ENCODE data around the gene TENM4.
"Not testable (repeated sequence)": the region's sequence is repeated elsewhere in the genome, so short reads cannot be mapped to it uniquely, and the experiment has no call there.

TENM4 gene

DNA sequence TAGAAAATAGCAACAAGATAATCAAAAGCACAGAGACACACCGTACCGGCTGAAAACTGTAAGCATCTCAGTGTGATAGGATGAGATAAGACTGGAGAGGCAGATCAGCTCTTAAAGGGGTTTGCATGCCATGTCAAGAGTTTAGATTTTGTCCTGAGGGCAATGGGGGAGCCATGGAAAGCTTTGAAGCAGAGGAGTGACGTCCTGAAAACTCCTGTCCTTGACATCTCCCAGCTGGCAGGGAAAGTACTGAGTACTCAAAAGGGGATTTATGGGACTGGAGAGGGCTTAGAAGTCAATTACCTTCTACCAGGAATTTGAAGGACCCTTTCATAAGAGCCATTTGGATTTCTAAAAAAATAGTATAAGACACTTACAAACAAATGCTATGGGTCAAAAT is 445.7 kb downstream of the TENM4 start:
- no peak for DNase-seq

DNA sequence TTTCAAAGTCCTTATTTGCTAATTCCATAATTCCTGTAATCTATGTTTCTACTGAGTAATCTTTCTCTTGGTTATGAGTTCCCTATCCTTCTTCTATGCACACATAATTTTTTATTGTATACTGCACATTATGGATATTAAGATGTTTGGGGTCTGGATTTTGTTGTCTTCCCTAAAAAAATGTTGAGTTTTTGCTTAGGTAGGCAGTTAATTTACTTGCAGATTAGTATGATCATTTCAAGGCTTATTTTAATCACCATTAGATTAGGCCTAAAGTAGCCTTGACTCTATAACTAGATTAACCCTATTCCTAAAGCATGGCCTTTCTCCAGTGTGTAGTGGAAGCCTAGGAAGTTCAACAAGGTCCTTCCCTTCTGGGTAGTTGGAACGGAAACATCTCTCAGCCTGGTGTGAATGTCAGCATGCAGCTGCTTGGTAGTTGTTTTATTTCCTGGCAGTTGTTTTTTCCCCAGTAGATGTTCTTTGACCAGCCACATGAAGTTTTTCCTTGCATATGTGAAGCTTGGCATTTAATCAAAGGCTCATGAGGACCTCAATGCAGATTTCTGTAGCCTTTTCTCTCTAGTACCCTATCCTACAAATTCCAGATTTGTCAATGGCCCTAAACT is 446.9 kb downstream of the TENM4 start:
- no peak for DNase-seq

DNA sequence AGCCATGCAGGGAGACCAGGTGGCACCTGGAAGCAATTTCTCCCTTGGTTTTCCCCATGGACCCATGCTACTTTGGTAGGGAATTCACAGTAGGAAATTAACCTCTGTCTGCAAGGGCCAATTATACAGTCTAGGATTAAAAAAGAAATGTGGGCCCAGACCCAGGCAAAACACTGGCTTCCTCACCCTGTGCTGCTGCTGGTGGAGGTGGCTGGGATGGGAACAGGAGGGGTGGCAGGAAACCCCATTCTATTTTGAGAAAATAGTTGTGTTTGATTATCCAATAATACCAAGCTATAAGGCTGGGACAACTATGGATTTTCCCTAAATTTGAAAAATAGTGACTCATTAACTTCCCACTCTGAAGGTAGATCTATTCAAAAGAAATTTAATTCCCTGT is 449.1 kb downstream of the TENM4 start:
- DNase-seq, result no peak

DNA sequence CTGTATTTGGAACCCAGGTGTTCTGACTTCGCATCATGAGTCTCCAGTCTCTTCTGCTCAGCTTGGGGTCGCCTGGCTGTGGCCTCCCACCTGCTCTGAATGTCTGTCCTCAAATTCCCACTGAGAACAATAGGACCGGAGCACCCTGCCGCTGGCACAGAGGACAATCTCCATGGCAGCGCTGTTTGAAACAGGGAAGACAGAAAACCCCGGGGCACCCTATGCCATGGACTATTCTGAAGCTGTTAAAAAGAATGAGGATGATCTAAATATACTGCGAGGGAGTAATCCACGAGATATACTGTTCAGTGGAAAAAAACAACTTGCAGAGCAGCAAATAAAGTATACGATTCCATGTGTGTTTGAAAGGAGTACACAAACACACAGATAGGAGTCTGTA is 450.6 kb downstream of the TENM4 start:
- peak in 1 of 2 experiments; percentile 7 for DNase-seq

DNA sequence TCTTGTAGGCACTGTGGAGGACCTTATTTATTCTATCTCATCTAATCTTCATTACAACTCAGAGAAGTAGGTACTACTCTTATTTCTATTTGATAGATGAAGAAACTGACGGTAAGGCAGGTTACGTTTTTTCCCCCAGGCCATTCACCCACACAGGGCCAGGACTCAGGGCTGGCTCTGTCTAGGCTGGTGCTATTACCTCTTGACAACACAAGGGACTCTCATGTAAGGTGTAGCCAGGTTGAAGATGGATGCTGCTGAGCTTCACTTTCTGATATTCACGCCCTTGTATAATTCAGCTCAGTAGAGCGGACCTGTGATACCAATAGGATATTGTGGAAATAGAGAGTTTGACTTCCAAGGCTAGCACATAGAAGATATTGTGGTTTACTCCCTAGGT is 453.1 kb downstream of the TENM4 start:
- no peak for DNase-seq

DNA sequence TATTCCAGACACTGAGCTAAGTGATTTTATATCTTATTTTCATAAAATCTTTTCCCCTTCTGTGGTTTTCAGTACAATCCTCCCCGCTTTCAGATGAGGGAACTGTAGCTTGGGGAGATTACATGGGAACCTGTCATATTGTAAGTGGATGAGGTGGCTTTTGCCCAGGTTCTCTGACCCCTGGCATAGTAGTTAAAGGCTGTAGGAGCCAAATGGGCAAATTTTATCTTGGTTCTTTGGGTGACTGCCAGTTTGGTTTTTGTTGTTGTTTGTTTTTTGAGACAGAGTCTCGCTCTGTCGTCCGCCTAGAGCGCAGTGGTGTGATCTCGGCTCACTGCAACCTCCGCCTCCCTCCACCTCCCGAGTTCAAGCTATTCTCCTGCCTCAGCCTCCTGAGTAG is 454.5 kb downstream of the TENM4 start:
- no peak for DNase-seq

DNA sequence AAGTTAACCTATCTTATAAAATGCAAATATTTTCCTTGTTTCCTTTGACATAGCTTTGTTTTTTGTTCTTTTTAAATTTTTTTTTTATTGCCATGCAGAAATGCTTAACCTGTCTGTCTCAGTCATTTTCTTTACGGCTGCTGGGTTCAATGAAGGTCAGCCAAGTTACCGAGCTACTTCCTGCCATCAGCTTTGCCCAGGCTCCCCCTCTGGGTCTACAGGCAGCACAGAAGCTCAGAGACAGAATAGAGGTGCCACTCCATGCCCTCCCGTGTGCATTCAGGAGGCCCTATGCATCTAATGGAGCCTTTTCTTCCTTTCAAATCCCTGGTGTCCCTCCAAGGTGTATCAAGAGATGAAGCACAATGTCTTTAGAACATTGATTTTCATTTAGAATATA is 455.2 kb downstream of the TENM4 start:
- DNase-seq, result no peak

DNA sequence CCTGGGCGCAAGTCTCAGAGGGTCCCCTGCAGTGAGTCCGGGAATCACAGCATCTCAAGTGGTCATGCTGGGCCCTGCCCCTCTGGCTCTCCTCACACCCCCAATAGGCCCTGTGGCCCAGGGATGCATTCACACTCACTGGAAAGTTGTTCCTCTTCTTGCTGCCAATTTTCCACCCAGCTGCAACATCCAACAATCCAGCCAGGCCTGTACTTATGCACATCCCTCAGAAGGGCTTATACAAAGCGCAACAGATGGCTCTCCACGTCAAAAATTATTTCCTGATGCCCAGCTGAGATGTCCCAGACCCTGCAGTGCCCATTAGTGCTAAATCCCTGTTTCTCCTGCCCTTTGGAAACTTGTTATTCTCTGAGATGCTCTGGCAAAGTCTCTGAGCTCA is 458.4 kb downstream of the TENM4 start:
- no peak for DNase-seq

DNA sequence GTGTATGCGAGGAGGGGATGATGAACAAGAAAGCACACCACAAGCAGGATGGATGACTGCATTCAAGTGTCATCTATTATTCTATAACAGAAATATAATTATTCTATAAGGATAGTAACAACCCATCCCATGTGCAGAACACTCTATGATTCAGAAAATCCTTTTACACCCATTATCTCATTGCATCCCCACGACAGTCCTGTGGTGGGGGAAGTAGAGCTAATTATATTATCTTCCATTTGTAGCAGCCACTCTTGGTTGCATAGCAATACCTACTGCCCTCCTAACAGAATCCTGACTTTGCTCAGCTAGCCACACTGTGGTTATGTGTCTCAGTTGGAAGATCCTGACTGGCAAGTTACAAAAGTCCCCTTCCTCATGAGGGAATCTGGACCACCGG is 459.7 kb downstream of the TENM4 start:
- DNase-seq, result no peak

DNA sequence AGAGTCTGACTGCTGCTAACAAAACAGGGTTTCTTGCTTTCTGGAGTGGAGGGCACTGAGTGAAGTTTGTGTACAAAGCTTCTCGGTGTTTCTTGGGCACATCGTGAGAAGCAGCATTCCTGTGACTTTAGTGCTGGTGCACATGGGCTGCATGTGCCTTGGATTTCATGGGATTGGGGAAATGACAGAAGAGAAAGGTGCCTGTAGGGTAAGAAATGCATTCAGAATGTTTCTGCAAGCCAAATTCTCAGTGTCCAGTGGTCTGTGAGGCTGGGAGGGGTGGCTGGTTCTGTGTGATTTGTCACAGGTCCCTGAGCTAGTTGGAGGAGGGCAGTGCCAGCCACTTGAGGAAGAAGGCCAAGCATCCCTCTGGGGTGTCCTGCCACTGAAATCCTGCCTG is 462.0 kb downstream of the TENM4 start:
- DNase-seq, result no peak

DNA sequence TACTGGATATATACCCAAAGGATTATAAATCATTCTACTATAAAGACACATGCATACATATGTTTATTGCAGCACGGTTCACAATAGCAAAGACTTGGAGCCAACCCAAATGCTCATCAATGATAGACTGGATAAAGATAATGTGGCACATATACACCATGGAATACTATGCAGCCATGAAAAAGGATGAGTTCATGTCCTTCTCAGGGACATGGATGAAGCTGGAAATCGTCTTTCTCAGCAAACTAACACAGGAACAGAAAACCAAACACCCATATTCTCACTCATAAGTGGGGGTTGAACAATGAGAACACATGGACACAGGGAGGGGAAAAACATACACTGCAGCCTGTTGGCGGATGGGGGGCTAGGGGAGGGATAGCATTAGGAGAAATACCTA is 463.0 kb downstream of the TENM4 start:
- DNase-seq, result not testable (repeated sequence)

DNA sequence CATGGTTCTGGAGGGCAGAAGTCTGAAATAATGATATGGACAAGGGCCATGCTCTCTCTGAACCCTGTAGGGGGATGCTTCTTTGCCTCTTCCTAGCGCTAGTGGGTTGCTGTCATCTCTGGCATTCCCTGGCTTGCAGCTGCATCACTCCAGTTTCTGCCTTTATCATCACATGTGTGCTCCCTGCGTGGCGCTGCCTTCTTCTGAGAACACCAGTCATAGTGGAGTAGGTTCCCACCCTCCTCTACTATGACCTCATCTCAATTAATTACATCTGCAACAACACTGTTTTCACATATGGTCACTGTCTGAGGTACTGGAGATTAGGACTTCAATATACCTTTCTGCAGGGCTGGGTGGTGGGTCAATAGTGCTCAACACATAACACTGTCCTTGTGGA is 463.8 kb downstream of the TENM4 start:
- DNase-seq, result no peak

DNA sequence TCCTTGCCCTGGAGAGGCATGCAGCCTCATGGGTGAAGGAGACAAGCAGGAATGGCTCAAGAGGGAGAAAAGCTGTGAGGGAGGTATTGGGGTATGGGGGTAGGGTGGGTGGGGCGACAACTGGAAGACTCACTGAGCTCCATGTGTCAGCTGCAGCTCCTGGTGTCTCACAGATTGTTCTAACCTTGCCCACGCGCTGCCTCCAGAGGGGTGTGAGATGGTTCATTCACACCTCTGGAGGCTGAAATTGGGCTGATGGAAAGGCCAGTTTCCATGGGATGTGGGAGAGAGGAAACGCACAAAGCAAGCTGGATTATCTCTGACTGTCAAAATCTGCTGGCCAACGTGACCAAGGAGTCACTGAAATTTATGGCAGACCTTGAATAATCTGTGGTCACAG is 465.7 kb downstream of the TENM4 start:
- DNase-seq, result no peak

DNA sequence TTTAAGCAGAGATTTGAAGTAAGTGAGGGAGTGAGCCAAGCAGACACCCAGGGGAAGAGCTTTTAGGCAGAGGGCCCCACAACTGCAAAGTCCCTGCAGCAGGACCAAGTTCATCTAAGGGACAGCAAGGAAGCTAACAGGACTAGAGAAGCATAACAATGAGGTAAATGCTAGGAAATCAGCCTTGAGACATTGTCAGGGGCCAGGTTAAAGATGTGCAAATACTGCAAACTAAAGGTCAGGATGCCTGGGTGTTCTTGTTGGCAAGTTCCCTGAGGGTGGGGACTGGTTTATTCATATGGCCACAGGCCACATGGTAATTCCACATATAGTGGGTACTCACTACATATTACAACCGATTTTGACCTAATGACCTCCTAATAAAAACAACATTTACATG is 467.0 kb downstream of the TENM4 start:
- no peak for DNase-seq

DNA sequence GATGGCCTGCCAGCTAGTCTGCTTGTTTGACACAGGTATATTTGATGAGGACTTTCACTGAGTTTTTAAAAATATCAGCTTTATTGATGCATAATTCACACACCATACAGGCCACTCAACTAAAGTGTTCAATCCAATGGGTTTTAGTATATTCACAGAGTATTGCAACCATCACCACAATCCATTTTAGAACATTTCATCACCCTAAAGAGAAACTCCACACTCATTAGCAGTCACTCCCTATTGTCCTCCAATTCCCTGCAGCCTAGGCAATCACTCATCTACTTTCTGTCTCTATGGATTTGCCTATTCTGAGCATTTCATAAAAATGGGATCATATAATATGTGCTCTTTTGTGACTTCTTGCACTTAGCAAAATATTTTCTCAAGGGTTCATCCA is 468.2 kb downstream of the TENM4 start:
- no peak for DNase-seq

DNA sequence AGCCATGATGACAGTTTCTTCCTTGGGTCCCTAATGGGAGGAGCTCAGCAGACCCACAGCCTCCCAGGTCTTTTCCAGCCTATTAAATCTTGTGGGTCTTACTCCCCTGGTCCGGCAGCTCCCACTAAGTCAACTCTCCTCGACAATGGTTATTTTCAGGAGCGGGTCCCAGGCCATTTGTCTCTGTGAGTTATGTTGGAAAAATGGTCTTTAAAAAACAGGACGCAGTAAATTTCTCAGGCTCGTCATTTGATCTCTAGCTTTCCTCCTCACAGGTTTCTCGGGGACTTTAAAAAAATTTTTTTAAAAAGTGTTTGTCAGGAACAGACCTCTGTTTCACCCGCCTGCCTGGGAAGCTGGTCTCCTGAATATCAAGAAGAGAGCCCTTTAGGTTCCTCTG is 468.7 kb downstream of the TENM4 start:
- no peak for DNase-seq

DNA sequence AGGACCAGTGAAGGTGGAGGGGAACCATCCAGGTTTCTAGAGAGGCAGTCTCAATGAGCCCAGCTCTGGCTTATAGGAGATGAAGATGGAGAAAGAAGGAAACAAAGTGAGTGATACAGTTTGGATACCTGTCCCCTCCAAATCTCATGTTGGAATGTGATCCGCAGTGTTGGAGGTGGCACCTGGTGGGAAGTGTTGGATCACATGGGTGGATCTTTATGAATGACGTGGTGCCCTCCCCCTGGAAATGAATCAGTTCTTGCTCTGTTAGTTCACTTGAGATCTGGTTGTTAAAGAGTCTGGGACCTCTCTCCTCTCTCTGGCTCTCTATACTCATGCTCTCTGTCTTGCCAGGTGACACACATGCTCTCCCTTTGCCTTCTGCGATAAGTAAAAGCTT is 473.0 kb downstream of the TENM4 start:
- no peak for DNase-seq

DNA sequence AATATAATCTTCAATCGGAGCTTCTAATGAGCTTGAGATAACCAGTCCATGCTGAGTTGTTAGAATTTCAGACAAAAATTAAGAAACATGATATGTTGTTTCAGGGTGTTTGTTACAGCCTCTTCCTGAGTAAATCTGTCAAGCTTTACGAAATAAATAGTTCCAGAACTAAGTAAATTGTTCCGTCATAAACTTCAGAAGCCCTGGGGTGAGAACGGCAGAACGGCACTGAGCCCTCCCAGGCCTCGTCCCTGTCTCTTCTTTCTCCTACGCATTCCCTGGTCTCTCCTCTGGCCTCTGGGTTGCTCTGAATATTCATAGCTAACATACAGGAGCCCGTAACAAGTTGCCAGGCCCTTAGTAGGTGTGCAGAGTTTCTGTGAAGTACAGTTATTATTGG is 475.4 kb downstream of the TENM4 start:
- no peak for DNase-seq

DNA sequence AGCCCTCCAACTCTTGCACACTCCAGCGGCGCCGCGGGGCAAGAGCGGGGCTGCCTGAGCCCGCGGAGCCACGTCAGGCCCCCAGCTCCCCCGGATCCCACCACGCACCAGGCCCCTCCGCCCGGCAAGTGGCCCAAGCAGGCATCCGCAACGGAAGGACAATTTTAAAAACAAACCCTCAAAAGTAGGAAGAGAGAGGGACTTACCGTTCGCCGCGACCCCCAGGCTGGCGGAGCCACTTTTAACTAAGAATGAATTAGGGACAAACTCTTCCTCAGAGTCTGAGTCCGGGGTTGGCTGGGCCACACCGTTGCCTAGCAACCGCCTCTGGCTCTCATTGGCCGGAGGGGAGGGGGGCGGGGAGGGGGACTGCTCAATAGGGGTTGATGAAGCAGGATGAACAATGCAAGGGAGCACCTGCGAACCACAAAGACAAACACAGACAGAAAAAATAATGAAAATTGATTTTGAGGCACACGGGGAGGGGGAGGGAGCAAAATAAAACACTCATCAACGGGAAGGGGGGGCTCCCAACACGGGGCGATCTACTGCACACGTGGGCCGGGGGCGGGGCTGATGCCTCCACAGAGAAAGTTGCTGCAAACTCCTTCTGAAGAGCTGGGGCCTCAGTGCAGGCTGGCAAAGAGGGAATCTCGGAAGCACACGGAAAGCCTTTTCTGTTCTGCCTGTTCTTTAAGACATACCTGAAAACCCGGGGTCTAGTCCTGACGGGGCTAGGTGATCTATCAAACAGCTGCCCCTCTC is 478.7 kb downstream of the TENM4 start:
- peak; percentile 47 to 64 for DNase-seq

DNA sequence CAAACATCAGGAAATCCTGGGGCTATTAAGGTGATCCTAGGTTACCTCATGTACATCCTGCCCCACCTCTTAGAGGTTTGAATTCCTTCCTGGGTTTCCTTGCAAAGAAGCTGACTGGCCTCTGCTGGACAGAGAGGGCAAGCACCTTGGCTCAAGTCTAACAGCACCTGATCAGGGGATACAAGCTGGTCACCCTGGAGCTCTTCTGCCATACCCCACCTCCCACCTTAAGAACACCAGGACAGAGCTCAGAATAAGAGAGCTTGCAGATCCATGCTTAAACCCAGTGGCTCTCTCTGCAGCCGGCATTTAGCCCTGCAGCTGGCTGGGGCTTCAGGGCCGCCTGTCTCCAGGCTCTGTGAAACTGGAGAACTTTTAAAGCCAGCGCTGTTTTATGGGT is 479.6 kb downstream of the TENM4 start:
- DNase-seq, result no peak

DNA sequence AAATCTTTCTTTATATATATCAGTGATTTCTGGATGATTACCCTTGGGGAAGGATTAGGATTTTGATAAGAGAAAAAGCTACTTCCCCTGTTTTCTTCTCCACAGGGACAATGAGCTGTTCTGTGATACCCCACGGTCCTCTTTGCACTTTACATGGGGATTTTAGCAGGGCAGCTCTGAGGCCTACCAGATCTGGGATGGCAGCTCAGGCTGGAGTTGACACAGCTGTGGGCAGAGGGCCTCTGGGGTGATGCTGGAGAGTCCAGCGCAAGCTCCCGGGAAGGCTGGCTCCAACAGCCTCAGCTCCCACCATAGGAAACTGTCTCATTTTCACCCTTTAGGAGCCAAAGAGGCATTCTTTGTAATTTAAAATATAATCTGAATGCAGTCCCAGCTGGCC is 482.4 kb downstream of the TENM4 start:
- DNase-seq, result no peak

DNA sequence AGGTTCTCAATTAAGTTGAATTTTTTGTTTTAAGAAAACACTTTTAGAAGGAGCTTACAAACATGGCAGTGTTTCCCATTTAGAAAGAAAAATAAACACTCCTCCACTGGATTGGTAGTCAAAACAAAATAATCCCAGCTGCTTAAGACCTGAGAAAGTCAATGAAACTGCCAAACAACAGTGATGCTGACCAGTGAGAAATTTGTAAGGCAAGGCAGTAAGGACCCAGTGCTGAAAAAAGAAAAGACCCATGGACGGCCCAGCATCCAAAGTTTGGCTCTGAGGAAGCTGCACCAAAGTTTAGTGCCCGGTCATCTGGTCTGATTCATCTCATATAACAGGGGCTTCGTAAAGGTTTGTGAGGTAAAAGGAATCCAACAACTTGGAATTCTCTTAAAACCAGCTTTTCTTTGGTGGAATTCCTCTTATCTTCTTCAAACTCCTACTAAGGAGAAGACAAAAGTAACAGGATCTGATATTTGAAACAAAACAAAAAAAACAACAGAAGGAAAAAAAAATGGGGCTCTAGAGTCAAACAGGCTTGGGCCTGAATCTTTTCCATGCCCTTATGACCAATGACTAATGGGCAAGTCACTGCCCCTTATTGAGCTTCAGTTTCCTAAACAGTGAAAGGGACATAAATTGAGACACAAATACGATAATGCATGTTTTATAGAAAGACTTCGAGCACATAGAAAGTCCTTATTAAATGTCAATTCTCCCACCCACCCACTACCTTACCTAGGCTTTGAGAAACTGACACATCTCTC is 483.2 kb downstream of the TENM4 start:
- DNase-seq, result no peak

DNA sequence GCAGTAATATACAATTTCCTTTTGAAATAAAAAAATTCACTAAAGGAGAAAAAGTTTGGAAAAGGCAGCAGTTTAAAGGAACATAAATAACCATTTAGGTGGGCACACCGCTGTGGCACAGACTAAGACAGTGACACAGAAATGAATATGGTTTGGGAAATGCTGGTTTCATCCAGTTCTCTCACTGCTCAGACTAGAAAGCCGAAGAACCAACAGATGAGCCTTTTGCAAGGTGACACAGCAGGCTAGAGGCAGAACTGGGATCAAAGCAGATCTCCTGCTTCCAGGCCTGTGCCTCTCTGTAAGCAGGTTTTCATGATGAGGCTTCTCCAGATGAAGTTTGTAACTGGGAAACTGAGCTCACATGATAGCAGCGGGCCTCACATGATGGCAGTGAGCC is 486.1 kb downstream of the TENM4 start:
- no peak for DNase-seq

DNA sequence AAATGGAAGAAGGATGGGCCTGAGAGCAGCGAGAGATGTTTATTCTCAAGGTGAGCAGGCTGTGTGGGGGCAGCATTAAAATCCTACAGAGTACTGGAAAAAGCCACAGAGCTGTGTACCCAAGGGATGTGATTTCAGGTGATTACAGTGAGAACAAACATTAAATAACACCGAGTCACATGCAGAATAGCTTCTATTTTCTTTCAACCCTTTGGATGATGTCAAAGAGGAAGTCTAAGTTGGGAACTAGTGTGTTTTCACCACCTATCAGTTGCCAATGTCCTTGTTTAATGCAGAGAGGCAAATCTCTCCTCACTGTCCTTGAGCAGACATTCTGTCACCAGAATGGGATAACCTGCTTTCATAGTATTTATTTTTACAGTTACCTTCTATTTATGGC is 486.6 kb downstream of the TENM4 start:
- DNase-seq, result no peak

All from NCI-H1930 (cell line).